Endodermal cell (in vitro differentiated cells): ENCODE data around the gene EEF1G. TPM values are rescaled to one million over a fixed set of nuclear protein-coding genes. Genes with fewer than 3 reads are reported as not detected.
"Not testable (repeated sequence)": the region's sequence is repeated elsewhere in the genome, so short reads cannot be mapped to it uniquely, and the experiment has no call there.

Experiments
- DNase-seq: peaks from one replicate; pipeline ENCODE4 v3.0.0-alpha.2; 2017
- H3K27ac ChIP-seq: 2 replicates; pipeline ENCODE4 v1.5.1; 2013; ENCODE audit warnings: mild to moderate bottlenecking, low read depth, low read length, moderate library complexity
- H3K27me3 ChIP-seq: 2 replicates; pipeline ENCODE4 v1.6.1; 2013; ENCODE audit warnings: mild to moderate bottlenecking, low read length, moderate library complexity; ENCODE audit not compliant: insufficient read depth, control insufficient read depth, poor library complexity, severe bottlenecking
- H3K36me3 ChIP-seq: 2 replicates; pipeline ENCODE4 v1.7.0; 2013; ENCODE audit warnings: mild to moderate bottlenecking, low read length, moderate library complexity; ENCODE audit not compliant: control insufficient read depth, insufficient read depth
- H3K4me1 ChIP-seq: one replicate; pipeline ENCODE4 v1.7.0; 2013; ENCODE audit warnings: low read length; ENCODE audit not compliant: control insufficient read depth, insufficient read depth
- H3K4me3 ChIP-seq: 2 replicates; pipeline ENCODE4 v1.5.1; 2013; ENCODE audit warnings: mild to moderate bottlenecking, low read length, moderate library complexity
- H3K9ac ChIP-seq: 2 replicates; pipeline ENCODE4 v1.6.1; 2013; ENCODE audit warnings: mild to moderate bottlenecking, low read length, moderate library complexity; ENCODE audit not compliant: poor library complexity, severe bottlenecking; ENCODE audit errors: extremely low read depth
- H3K9me3 ChIP-seq: 2 replicates; pipeline ENCODE4 v1.6.1; 2013; ENCODE audit warnings: mild to moderate bottlenecking, low read length, moderate library complexity; ENCODE audit not compliant: control insufficient read depth
- H3K27ac Mint-ChIP-seq: 2 replicates; pipeline ENCODE4 v1.8.0; 2020; ENCODE audit warnings: mixed read lengths
- H3K27me3 Mint-ChIP-seq: 2 replicates; pipeline ENCODE4 v1.8.0; 2021; ENCODE audit warnings: mild to moderate bottlenecking, mixed read lengths; ENCODE audit not compliant: insufficient read depth
- H3K36me3 Mint-ChIP-seq: 2 replicates; pipeline ENCODE4 v1.8.0; 2020; ENCODE audit warnings: low read depth, mixed read lengths
- H3K4me1 Mint-ChIP-seq: 2 replicates; pipeline ENCODE4 v1.8.0; 2020; ENCODE audit warnings: mixed read lengths
- H3K4me3 Mint-ChIP-seq: 2 replicates; pipeline ENCODE4 v1.8.0; 2020; ENCODE audit warnings: mild to moderate bottlenecking, moderate library complexity, mixed read lengths
- H3K9me3 Mint-ChIP-seq: 2 replicates; pipeline ENCODE4 v1.8.0; 2020; ENCODE audit warnings: mild to moderate bottlenecking, mixed read lengths
- CTCF ChIP-seq: fragments of 200-600 bp; sonication (generic); conservative IDR thresholded peaks from 2 replicates; pipeline ENCODE4 v1.5.0; 2021; ENCODE audit warnings: antibody characterized with exemption, mild to moderate bottlenecking
- WGBS, 2 experiments: methylation state at CpG; one replicate each; pipeline versions ENCODE4 v1.1.5 to v1.1.7; 2013; ENCODE audit warnings: missing lambda C conversion rate in 2 of 2, mixed read lengths in 1 of 2; ENCODE audit not compliant: insufficient coverage in 1 of 2, insufficient read length in 1 of 2; 5-methylcytosine and 5-hydroxymethylcytosine counted together
- total RNA-seq, 2 donors: library from RNA; stranded (reverse); fragmentation: NEBNext Ultra II Directional in 1 of 2; extraction: Animal tissue kit (Norgen Biotek cat#: 25700) in 1 of 2; gene quantifications; 2 replicates in 1 of 2; 3 replicates in 1 of 2; pipeline ENCODE4 v1.2.1, GENCODE V29; 2021

EEF1G gene
- total RNA-seq, 2 donors from 2014 or later: 1,705 to 1,818 TPM

GRCh38 chr11:62553839-62554361, 19.8 kb downstream of the EEF1G start:
- no peak for TF ChIP-seq CTCF
- H3K27ac Mint-ChIP-seq: peak overlapping the region; percentile 96
- H3K9me3 Mint-ChIP-seq: no peaks in the 10 kb centered on the region
- Histone ChIP-seq H3K27me3 (no peaks in the 10 kb centered on the region), H3K9ac (no peak overlapping the region), H3K9me3 (no peaks in the 10 kb centered on the region), H3K4me1 (peaks cover 32% of the 10 kb centered on the region), H3K4me3 (no peak overlapping the region), H3K27ac (no peak overlapping the region), H3K36me3 (peaks cover 27% of the 10 kb centered on the region)
- peaks cover 66% of the 10 kb centered on the region for H3K4me1 Mint-ChIP-seq
- H3K27me3 Mint-ChIP-seq: peaks cover 8% of the 10 kb centered on the region
- 87 to 90% methylated on average over 4 to 8 of the region's 8 CpGs for WGBS, 2 experiments
- DNase-seq: peak; percentile 55
- H3K4me3 Mint-ChIP-seq: no peak overlapping the region
- H3K36me3 Mint-ChIP-seq: peaks cover 22% of the 10 kb centered on the region

GRCh38 chr11:62553080-62553838, 20.4 kb downstream of the EEF1G start:
- H3K9me3 ChIP-seq: no peaks in the 10 kb centered on the region
- peaks cover 70% of the 10 kb centered on the region for H3K4me1 Mint-ChIP-seq
- H3K4me3 ChIP-seq: no peak overlapping the region
- 19 to 29% methylated on average over 3 to 15 of the region's 15 CpGs for WGBS, 2 experiments
- no peaks in the 10 kb centered on the region for H3K27me3 ChIP-seq
- H3K27ac ChIP-seq: peak overlapping the region; percentile 55
- DNase-seq: peak; percentile 89
- H3K4me1 ChIP-seq: peaks cover 32% of the 10 kb centered on the region
- peak overlapping the region; percentile 27 for H3K4me3 Mint-ChIP-seq
- H3K36me3 ChIP-seq: peaks cover 21% of the 10 kb centered on the region
- H3K27me3 Mint-ChIP-seq: peaks cover 15% of the 10 kb centered on the region
- no peaks in the 10 kb centered on the region for H3K9me3 Mint-ChIP-seq
- no peak for TF ChIP-seq CTCF
- H3K36me3 Mint-ChIP-seq: peaks cover 17% of the 10 kb centered on the region
- H3K9ac ChIP-seq: peak overlapping the region; percentile 31
- peak overlapping the region; percentile 96 for H3K27ac Mint-ChIP-seq

- peaks cover 77% of the 10 kb centered on the region for H3K4me1 Mint-ChIP-seq
- peak overlapping the region; percentile 27 for H3K4me3 Mint-ChIP-seq
- Histone ChIP-seq H3K4me1 (peaks cover 38% of the 10 kb centered on the region), H3K9me3 (no peaks in the 10 kb centered on the region), H3K27ac (peak overlapping the region; percentile 90), H3K36me3 (peaks cover 14% of the 10 kb centered on the region), H3K4me3 (no peak overlapping the region), H3K27me3 (no peaks in the 10 kb centered on the region), H3K9ac (peak overlapping the region; percentile 38)
- peak; percentile 58 for DNase-seq
- 64 to 70% methylated on average over 3 to 4 of the region's 4 CpGs for WGBS, 2 experiments
- no peak for TF ChIP-seq CTCF
- H3K9me3 Mint-ChIP-seq: no peaks in the 10 kb centered on the region
- peak overlapping the region; percentile 96 for H3K27ac Mint-ChIP-seq
- H3K36me3 Mint-ChIP-seq: peaks cover 13% of the 10 kb centered on the region
- peaks cover 21% of the 10 kb centered on the region for H3K27me3 Mint-ChIP-seq
These were observed 21.1 kb downstream of the EEF1G start for GRCh38 chr11:62552485-62553079.

GRCh38 chr11:62550478-62550877, 23.2 kb downstream of the EEF1G start:
- Mint-ChIP-seq H3K27me3 (peaks cover 30% of the 10 kb centered on the region), H3K4me1 (peaks cover 59% of the 10 kb centered on the region)
- not testable (repeated sequence) for H3K9me3 ChIP-seq, H3K27me3 ChIP-seq, H3K36me3 Mint-ChIP-seq, DNase-seq, H3K36me3 ChIP-seq, H3K27ac ChIP-seq, H3K4me3 Mint-ChIP-seq, H3K9me3 Mint-ChIP-seq, H3K9ac ChIP-seq, H3K27ac Mint-ChIP-seq, H3K4me3 ChIP-seq
- WGBS, 2 experiments: 94 to 100% methylated on average over 2 of the region's 2 CpGs
- peaks cover 23% of the 10 kb centered on the region for H3K4me1 ChIP-seq
